Naive thymus-derived CD8-positive, alpha-beta T cell (primary cell): Measurements from ENCODE around the gene AKT3. TPM values are rescaled to one million over a fixed set of nuclear protein-coding genes. Genes with fewer than 3 reads are reported as not detected.

Experiments used
- ATAC-seq, 2 donors: fragments of 150-1000 bp; cut with Tn5 transposase in 1 of 2; sonication (Bioruptor Pico), chemical (Tn5 transposase) in 1 of 2; 1 replicate in 1 of 2; 2 replicates in 1 of 2; pipeline ENCODE4 v1.10.0; 2021; ENCODE audit warnings: mild to moderate bottlenecking in 2 of 2, moderate library complexity in 2 of 2
- POLR2A ChIA-PET: fragments of 350-600 bp; sonication (Branson Sonifier 250); formaldehyde crosslinking; loops from one replicate; lab custom pipeline; 2021; ENCODE audit warnings: antibody characterized with exemption; lab: Charles Lee
- DNase-seq, 10 donors: peaks; one replicate each; pipeline versions ENCODE4 v3.0.0 to v3.0.0-alpha.2; 2020 to 2022
- H3K27ac Mint-ChIP-seq, 10 donors: one replicate each; pipeline ENCODE4 v1.8.0; 2020 to 2022; ENCODE audit warnings: mild to moderate bottlenecking in 10 of 10, mixed read lengths in 10 of 10, moderate library complexity in 4 of 10, inconsistent platforms in 1 of 10
- H3K27me3 Mint-ChIP-seq, 5 donors: one replicate each; pipeline ENCODE4 v1.8.0; 2021 to 2022; ENCODE audit warnings: mixed read lengths in 5 of 5
- H3K36me3 Mint-ChIP-seq, 3 donors: one replicate each; pipeline ENCODE4 v1.8.0; 2020 to 2022; ENCODE audit warnings: mixed read lengths in 3 of 3, mild to moderate bottlenecking in 2 of 3, inconsistent platforms in 1 of 3
- H3K4me1 Mint-ChIP-seq, 4 donors: one replicate each; pipeline ENCODE4 v1.8.0; 2021 to 2022; ENCODE audit warnings: mixed read lengths in 4 of 4
- H3K4me3 Mint-ChIP-seq, 10 donors: one replicate each; pipeline ENCODE4 v1.8.0; 2020 to 2022; ENCODE audit warnings: mild to moderate bottlenecking in 10 of 10, mixed read lengths in 10 of 10, moderate library complexity in 6 of 10, inconsistent platforms in 1 of 10
- H3K9me3 Mint-ChIP-seq, 9 donors: one replicate each; pipeline ENCODE4 v1.8.0; 2020 to 2022; ENCODE audit warnings: mixed read lengths in 9 of 9, mild to moderate bottlenecking in 3 of 9, inconsistent platforms in 1 of 9, moderate library complexity in 1 of 9
- polyA plus RNA-seq, 3 donors: library from polyadenylated mRNA; unstranded; fragments of 300-500 nt; fragmentation: Illumina TruSeq; gene quantifications; one replicate each; pipeline ENCODE4 v1.2.3, GENCODE V29; 2021
- total RNA-seq, 8 experiments: library from RNA in 2 of 8; stranded (reverse) in 2 of 8; gene quantifications; one replicate each; pipeline ENCODE4 v1.2.3 and lab custom pipeline; 2021 to 2026

The AKT3 gene
- total and polyA plus RNA-seq, 5 experiments from 2014 or later: 1.7 to 86.5 (median 4.6) TPM

DNA sequence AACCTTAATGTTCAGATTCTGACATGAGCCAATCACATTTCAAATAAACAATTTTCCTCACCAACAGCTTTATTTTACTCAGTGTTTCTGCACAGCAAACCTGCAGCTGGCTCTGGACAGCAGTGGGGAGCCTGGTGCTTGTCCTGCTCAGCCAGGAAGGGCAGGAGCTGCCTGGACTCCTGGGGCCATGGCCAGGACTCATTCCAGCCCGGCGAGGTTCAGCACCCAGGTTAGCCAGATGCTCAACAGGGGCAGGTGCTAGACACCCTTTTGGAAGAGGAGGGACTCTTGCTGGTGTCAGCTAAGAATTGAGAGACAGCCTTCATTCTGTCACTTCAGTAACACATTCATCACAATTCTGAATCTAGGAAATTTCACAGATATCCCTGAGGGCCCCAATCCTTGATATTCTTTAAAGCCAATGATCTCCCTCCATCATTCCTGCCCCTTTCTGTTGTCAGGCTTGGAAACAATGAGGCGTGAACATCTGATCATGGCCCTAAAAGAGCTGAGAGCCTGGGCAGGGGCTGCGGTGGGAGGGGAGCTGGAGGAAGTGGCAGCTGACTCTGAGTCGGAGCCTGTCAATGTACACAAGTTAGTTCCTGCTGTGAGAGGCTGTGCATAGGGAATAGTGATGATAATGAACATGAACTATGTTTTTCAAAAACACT is 342.9 kb downstream of the AKT3 start:
- H3K36me3 Mint-ChIP-seq: peaks cover 5 to 58% (median 19%) of the 10 kb centered on the region in 3 donors
- H3K27ac Mint-ChIP-seq: peak overlapping the region in 7 of 10 donors; percentile 42 to 85 (median 80)
- POLR2A ChIA-PET: no interaction called here
- no peaks in the 10 kb centered on the region for H3K27me3 Mint-ChIP-seq
- DNase-seq (no peak), ATAC-seq (no peak)
- H3K4me1 Mint-ChIP-seq: peaks cover 14 to 45% (median 41%) of the 10 kb centered on the region in 4 donors
- peak overlapping the region in 7 of 10 donors; percentile 5 to 80 (median 24) for H3K4me3 Mint-ChIP-seq
- no peaks in the 10 kb centered on the region for H3K9me3 Mint-ChIP-seq

DNA sequence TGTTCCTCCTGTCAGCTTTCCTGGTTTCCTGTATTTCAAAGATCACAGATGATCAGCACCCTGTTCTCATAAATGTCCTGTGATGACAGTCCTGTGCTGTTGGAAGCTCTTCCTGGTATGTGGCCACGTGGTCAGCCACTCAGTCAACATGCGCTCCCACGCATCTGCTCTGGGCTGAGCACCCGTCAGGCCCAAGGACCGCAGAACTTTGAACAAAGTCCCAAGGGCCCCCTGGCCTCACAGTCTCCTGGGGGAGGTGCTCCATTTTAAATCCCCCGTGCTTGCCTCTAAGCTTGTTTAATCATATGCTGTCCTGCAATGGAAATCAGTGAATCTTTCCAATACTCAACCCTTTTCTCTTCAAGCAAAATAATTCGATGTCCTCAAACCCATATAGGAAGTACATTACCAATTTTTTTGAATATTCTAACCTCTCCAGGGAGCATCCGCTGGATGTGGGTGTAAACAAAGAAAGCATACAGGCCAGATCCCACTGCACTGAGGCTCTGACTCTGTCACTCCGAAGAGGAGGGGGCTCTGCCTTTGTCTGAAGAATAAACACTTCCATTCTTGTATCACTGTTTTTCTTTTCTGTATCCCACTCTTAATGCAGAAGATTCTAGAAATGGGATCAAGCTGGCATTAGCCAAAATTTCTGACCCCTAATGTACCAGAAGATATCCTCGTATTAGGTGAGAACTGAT is 343.9 kb downstream of the AKT3 start:
- Mint-ChIP-seq H3K4me1 (peaks cover 14 to 45% (median 41%) of the 10 kb centered on the region in 4 donors), H3K27ac (peak overlapping the region in 6 of 10 donors; percentile 10 to 84 (median 64)), H3K27me3 (no peaks in the 10 kb centered on the region), H3K36me3 (peaks cover 5 to 54% (median 12%) of the 10 kb centered on the region in 3 donors), H3K9me3 (no peaks in the 10 kb centered on the region), H3K4me3 (peak overlapping the region in 1 of 10 donors; percentile 19)
- ATAC-seq: no peak
- DNase-seq: no peak
- POLR2A ChIA-PET: no interaction called here

DNA sequence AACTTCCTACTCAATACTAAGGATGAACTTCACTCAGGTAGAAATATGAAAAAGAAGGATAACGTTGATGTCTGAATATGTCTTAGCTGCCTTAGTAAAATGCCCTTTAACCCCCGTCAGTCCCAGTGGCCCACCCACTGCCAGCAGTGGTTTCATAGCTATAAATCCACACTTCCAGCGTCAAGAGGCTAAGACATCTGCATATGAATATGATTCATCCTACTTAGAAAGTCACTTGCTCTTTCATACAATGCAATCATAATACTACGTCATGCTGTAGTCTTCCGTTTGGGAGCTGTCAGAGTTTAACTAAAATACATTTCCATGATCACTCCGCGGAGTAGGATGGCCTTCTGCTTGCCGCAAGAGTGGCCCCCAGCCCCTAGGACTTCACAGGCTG is 346.9 kb downstream of the AKT3 start:
- H3K4me1 Mint-ChIP-seq: peaks cover 2 to 25% (median 18%) of the 10 kb centered on the region in 4 donors
- no peak for ATAC-seq
- peak overlapping the region in 2 of 10 donors; percentile 31 to 61 for H3K27ac Mint-ChIP-seq
- POLR2A ChIA-PET: interaction anchor here (0.6 kb wide), 1 partner anchor 24 kb away, joined by 4 read pairs; no protein-coding TSS in a partner anchor
- DNase-seq: no peak
- H3K36me3 Mint-ChIP-seq: peaks cover 0 to 60% (median 14%) of the 10 kb centered on the region in 3 donors
- H3K27me3 Mint-ChIP-seq: no peaks in the 10 kb centered on the region
- no peaks in the 10 kb centered on the region for H3K9me3 Mint-ChIP-seq
- no peak overlapping the region for H3K4me3 Mint-ChIP-seq

DNA sequence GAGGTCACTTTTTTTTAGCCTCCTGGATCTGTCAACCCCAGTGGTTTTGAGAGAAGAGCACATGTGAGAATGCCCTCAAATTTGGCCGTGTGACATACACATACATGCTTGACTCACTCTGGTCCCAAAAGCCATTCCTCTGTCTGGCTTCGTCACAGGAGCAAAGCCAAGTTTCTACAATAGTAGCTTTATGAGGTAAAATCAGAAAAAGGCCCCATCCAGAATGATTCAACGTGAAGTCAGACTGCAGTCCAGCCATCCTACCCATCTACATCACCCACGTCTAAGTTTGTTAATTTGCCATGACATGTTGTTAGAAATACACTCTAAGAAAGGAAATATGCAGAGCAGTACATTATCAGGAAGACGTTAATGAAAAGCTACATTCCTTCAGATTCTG is 349.0 kb downstream of the AKT3 start:
- Mint-ChIP-seq H3K27ac (peak overlapping the region in 3 of 10 donors; percentile 5 to 84 (median 56)), H3K4me1 (peaks cover 1 to 5% (median 3%) of the 10 kb centered on the region in 4 donors)

DNA sequence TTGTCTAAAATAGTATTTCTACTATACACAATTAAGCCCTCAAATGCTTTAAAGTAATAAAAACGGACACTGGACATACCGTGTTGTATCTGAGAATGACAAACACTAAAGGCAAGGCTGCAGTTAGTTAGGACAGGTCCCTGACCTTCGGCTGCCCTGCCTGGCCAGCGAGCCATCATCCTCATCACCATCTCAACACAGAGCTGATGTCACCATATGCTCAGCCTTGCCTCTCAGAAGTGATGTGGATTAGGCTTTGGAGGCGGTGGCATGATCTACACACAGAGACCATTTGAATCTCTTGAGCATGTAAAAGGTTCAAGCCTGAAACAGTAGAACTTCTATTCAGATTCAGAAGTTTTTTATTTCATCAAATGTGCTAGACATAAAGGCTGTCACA is 349.5 kb downstream of the AKT3 start:
- no peaks in the 10 kb centered on the region for H3K9me3 Mint-ChIP-seq
- POLR2A ChIA-PET: no interaction called here
- peaks cover 0 to 61% (median 18%) of the 10 kb centered on the region in 3 donors for H3K36me3 Mint-ChIP-seq
- no peaks in the 10 kb centered on the region for H3K27me3 Mint-ChIP-seq
- H3K27ac Mint-ChIP-seq: no peak overlapping the region
- DNase-seq (no peak), ATAC-seq (no peak)
- peaks cover 3 to 7% (median 5%) of the 10 kb centered on the region in 4 donors for H3K4me1 Mint-ChIP-seq
- no peak overlapping the region for H3K4me3 Mint-ChIP-seq

More for the DNA sequence above, 349.0 kb downstream of the AKT3 start:
- no peaks in the 10 kb centered on the region for H3K27me3 Mint-ChIP-seq
- H3K9me3 Mint-ChIP-seq: no peaks in the 10 kb centered on the region
- peaks cover 0 to 64% (median 18%) of the 10 kb centered on the region in 3 donors for H3K36me3 Mint-ChIP-seq
- ATAC-seq (no peak), DNase-seq (no peak)
- POLR2A ChIA-PET: no interaction called here
- no peak overlapping the region for H3K4me3 Mint-ChIP-seq

DNA sequence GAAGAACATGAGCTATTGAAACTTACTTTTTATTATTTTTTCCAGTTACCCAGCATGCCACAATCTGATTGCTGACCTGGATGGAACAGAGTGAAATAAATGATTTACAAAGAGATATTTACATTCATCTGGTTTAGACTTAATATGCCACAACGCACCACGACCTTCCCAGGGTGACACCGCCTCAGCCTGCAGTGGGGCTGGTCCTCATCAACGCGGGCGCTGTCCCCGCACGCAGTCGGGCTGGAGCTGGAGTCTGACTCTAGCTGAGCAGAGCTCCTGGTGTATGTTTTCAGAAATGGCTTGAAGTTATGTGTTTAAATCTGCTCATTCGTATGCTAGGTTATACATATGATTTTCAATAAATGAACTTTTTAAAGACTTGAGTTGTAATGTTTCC is 350.3 kb downstream of the AKT3 start:
- Mint-ChIP-seq H3K36me3 (peaks cover 0 to 54% (median 13%) of the 10 kb centered on the region in 3 donors), H3K4me3 (no peak overlapping the region), H3K27me3 (no peaks in the 10 kb centered on the region), H3K4me1 (peaks cover 3 to 7% (median 5%) of the 10 kb centered on the region in 4 donors), H3K27ac (peak overlapping the region in 1 of 10 donors; percentile 75), H3K9me3 (no peaks in the 10 kb centered on the region)
- ATAC-seq: no peak
- no peak for DNase-seq
- POLR2A ChIA-PET: no interaction called here

DNA sequence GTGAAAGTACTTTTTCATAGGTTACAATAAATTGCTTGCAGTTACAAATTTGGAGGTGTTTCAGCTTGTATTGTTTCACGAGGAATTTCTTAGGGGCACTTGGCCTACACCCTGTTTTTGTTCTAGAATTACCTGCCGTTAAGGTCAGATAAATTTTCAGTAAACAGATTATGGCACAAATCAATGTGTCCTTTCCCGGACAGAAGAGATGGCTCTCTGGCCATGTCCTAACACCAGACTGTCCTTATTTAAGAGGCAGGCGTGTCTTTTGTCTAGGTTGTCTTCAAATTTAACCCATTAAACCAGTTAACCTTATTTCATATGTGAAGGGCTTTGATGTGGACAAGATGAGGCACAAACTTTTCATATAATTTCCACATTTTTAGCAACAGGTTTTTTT is 350.8 kb downstream of the AKT3 start:
- Mint-ChIP-seq H3K9me3 (no peaks in the 10 kb centered on the region), H3K27me3 (no peaks in the 10 kb centered on the region), H3K36me3 (peaks cover 0 to 54% (median 14%) of the 10 kb centered on the region in 3 donors), H3K27ac (no peak overlapping the region), H3K4me3 (no peak overlapping the region), H3K4me1 (peaks cover 3 to 7% (median 5%) of the 10 kb centered on the region in 4 donors)
- ATAC-seq (no peak), DNase-seq (no peak)
- POLR2A ChIA-PET: no interaction called here

DNA sequence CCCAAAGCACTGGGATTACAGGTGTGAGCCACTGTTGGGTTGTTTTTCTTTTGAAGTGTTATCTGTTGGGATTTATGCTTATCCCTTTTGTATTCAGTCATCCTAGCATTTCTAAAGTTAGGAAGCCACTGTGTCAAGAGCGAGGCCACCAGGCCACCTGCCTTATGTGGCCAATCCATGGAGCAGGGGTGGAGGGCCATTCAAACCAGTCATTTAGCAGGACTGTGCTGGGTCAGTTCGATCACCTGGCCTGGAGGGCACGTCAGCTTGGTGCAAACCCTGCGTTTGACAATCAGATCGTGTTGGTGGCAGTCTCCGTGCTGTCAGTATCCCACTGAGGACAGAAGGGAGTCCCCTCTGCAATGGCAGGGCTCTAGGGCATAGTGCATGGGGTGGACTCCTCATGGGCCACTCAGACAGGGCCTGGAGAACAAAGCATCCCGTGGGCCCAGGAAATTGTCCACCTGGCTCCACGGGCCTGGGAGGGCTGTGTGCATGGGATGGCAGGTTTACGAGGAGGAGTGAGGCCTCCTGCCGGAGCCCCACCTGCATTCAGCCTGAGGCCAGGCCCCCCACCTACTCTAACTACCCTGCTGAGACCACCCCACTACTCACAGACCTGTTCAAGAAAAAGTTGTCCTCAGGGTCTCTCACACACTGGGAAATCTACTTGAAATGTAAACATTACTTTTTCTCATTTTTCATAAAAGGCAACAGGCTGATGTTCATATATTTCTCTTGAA is 351.9 kb downstream of the AKT3 start:
- DNase-seq (no peak), ATAC-seq (no peak)
- H3K36me3 Mint-ChIP-seq: peaks cover 0 to 48% (median 14%) of the 10 kb centered on the region in 3 donors
- H3K27me3 Mint-ChIP-seq: no peaks in the 10 kb centered on the region
- H3K27ac Mint-ChIP-seq: peak overlapping the region in 5 of 10 donors; percentile 6 to 67 (median 59)
- no peaks in the 10 kb centered on the region for H3K9me3 Mint-ChIP-seq
- POLR2A ChIA-PET: no interaction called here
- H3K4me1 Mint-ChIP-seq: peaks cover 5 to 7% (median 6%) of the 10 kb centered on the region in 4 donors
- H3K4me3 Mint-ChIP-seq: no peak overlapping the region

DNA sequence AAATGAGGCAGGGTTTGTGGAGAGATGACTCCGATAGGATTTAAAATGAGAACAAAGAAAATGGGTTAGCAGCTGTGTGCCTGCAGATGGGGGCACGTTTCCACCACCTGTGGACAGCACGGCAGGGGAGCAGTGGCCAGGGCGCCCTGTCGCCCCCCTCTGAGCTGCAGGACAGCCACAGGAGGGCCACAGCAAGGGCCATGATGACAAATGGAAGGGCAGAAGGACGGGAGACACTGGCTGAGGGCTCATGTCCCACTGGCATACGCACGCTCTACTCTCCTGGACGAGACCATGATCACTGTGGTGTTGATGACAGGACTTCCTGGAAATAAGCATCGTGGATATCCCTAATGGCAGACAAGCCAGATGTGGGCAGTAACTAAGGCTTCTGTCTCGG is 353.2 kb downstream of the AKT3 start:
- DNase-seq: no peak
- POLR2A ChIA-PET: no interaction called here
- peaks cover 0 to 38% (median 10%) of the 10 kb centered on the region in 3 donors for H3K36me3 Mint-ChIP-seq
- no peak for ATAC-seq
- no peak overlapping the region for H3K4me3 Mint-ChIP-seq
- peaks cover 5 to 7% (median 6%) of the 10 kb centered on the region in 4 donors for H3K4me1 Mint-ChIP-seq
- no peaks in the 10 kb centered on the region for H3K27me3 Mint-ChIP-seq
- H3K27ac Mint-ChIP-seq: peak overlapping the region in 3 of 10 donors; percentile 34 to 79 (median 48)
- no peaks in the 10 kb centered on the region for H3K9me3 Mint-ChIP-seq

DNA sequence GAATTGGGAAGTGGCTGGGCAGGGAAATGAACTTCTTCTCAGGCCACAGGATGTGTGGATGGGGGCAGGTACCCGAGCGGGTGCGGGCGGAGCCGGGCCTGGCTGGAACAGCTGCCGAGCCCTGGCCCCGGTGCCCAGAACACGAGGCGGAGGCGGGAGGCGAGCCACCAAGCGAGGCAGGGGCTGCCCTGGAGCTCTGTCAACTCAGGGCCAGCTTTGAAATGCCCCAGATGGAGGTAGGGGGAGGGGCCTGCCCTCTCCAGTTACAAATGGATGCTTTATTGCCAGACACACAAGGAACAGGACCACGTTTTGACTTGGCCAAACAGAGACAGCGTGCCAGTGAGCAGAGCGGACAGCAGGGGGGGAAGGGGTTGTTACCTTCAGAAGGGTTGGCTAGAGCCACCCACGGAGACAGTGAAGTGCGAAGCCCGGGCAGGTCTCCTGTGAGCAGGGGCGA is 353.8 kb downstream of the AKT3 start:
- peaks cover 0 to 35% (median 10%) of the 10 kb centered on the region in 3 donors for H3K36me3 Mint-ChIP-seq
- ATAC-seq (no peak), DNase-seq (no peak)
- H3K27ac Mint-ChIP-seq: peak overlapping the region in 4 of 10 donors; percentile 33 to 79 (median 52)
- no peaks in the 10 kb centered on the region for H3K27me3 Mint-ChIP-seq
- peak overlapping the region in 1 of 10 donors; percentile 5 for H3K4me3 Mint-ChIP-seq
- POLR2A ChIA-PET: no interaction called here
- H3K4me1 Mint-ChIP-seq: peaks cover 5 to 7% (median 6%) of the 10 kb centered on the region in 4 donors
- no peaks in the 10 kb centered on the region for H3K9me3 Mint-ChIP-seq

DNA sequence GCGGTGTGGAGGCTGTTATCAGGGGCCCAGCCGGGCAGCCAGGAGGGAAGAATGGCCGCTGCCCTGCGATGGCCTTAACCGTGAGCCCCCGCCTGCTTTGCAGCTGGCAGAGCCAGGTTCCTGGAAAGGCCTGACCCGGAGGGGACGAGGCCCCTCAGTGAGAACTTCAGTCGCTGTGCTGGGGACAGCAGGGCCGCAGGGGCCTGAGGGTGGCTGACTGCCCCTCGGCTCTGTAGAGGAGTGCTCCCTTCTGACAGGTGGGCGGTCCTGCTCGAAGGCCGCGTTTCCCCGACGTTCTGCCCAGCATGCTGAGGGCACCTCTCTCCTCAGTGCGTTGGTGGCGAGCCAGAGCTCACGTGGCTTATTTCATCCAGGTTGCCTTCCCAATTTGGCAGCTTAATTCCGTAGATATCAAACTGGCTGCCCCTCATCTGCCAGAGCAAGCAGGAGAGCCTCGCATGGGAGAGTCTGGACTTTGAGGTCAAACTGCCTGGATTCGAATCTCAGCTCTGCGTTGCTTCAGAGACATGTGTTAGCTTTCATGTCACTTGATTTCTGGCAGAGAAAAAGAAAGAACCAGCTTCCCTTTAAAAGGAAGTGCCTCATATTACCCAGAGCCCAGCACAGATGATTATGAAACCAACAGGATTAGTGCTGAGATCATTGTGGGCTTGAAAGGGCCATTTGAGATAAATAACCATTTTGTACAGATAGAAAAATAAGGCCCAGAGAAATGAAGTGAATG is 354.4 kb downstream of the AKT3 start:
- DNase-seq (no peak), ATAC-seq (no peak)
- Mint-ChIP-seq H3K27me3 (no peaks in the 10 kb centered on the region), H3K27ac (peak overlapping the region in 4 of 10 donors; percentile 33 to 79 (median 52)), H3K9me3 (no peaks in the 10 kb centered on the region), H3K4me1 (peaks cover 5 to 7% (median 6%) of the 10 kb centered on the region in 4 donors), H3K4me3 (peak overlapping the region in 1 of 10 donors; percentile 5), H3K36me3 (peaks cover 0 to 32% (median 10%) of the 10 kb centered on the region in 3 donors)
- POLR2A ChIA-PET: no interaction called here
